Psoas muscle (tissue), 8 donors: ENCODE results near the gene GALNT4. TPM values are rescaled to one million over a fixed set of nuclear protein-coding genes. Genes with fewer than 3 reads are reported as not detected.

Experiments used
- ATAC-seq, 4 donors: fragments of 200-7000 bp; cut with Tn5 transposase; one replicate each; pipeline ENCODE4 v1.9.1; 2020; ENCODE audit warnings: moderate library complexity in 3 of 4, mild to moderate bottlenecking in 2 of 4
- DNase-seq, 2 donors: peaks; one replicate each; pipeline ENCODE4 v3.0.0-alpha.2; 2020
- H3K27ac ChIP-seq: fragments of 200-600 bp; one replicate; pipeline ENCODE4 v1.8.0; 2022
- H3K27me3 ChIP-seq, 3 donors: fragments of 200-600 bp in 1 of 3; one replicate each; pipeline versions ENCODE4 v1.6.1 to v1.8.0; 2013 to 2022; ENCODE audit warnings: low read length in 2 of 3, mild to moderate bottlenecking in 2 of 3, moderate library complexity in 1 of 3; ENCODE audit not compliant: insufficient read depth in 3 of 3
- H3K36me3 ChIP-seq, 2 donors: fragments of 200-600 bp in 1 of 2; one replicate each; pipeline versions ENCODE4 v1.6.1 to v1.8.0; 2013 to 2022; ENCODE audit warnings: low read depth in 1 of 2, mild to moderate bottlenecking in 1 of 2, moderate library complexity in 1 of 2; ENCODE audit not compliant: insufficient read depth in 1 of 2
- H3K4me1 ChIP-seq: fragments of 200-600 bp; one replicate; pipeline ENCODE4 v1.8.0; 2022
- H3K4me3 ChIP-seq: fragments of 200-600 bp; one replicate; pipeline ENCODE4 v1.8.0; 2022; ENCODE audit warnings: mild to moderate bottlenecking
- H3K9me3 ChIP-seq: fragments of 200-600 bp; one replicate; pipeline ENCODE4 v1.8.0; 2022
- CTCF ChIP-seq: fragments of 200-600 bp; IDR thresholded peaks from one replicate; pipeline ENCODE4 v1.8.0; 2022; ENCODE audit warnings: antibody characterized with exemption
- WGBS, 3 donors: extraction: QIAGEN DNeasy Blood & Tissue Kit; methylation state at CpG; one replicate each; pipeline versions ENCODE4 v1.1.6 to v1.1.7; 2013; 5-methylcytosine and 5-hydroxymethylcytosine counted together
- intact Hi-C, 2 donors: fragments of 100-400 bp; cut with DNase I; formaldehyde crosslinking; loops; one replicate each; pipeline versions ENCODE4 v1.11.0 to v1.14.2; 2022
- polyA plus RNA-seq, 3 donors: library from polyadenylated mRNA; stranded (reverse); fragments of 200-250 nt; gene quantifications; one replicate each; pipeline ENCODE4 v1.2.3, GENCODE V29; 2013
- total RNA-seq, 4 donors: library from RNA; stranded (reverse); fragmentation: NEBNext Ultra II Directional in 2 of 4; extraction: Animal tissue kit (Norgen Biotek cat#: 25700) in 2 of 4; gene quantifications; one replicate each; pipeline versions ENCODE4 v1.2.1 to v1.2.4, GENCODE V29; 2021 to 2023
- donor health status: healthy with polysubstance abuse.
- donor health status: DM: no; HTN: no; CAD: no; lungs with moderate emphysema.
- donor health status: Bipolar disorder and iron deficiency.
- donor health status: healthy.
- donor health status: DM: yes; HTN: yes; CAD: no.
- donor health status: DM: no; HTN: no; CAD: no.
- donor health status: DM: no; HTN: no; CAD: no.
- donor health status: DM: yes; HTN: yes; CAD: no.

GALNT4 gene
- total and polyA plus RNA-seq, 7 donors, result 0.42 to 1.6 (median 1.2) TPM

GRCh38 chr12:89514751-89515150 lies 9.8 kb downstream of the GALNT4 start:
- ATAC-seq (no peak), DNase-seq (no peak)
- no peak for TF ChIP-seq CTCF
- 95 to 98% (median 95%) methylated on average over 1 of the region's 1 CpG for WGBS, 3 donors
- intact Hi-C loops, result no loop called here
- H3K36me3 ChIP-seq, result no peaks in the 10 kb centered on the region
- no peak overlapping the region for H3K27ac ChIP-seq
- no peaks in the 10 kb centered on the region for H3K27me3 ChIP-seq
- H3K4me1 ChIP-seq, result no peaks in the 10 kb centered on the region
- H3K9me3 ChIP-seq, result no peaks in the 10 kb centered on the region
- no peak overlapping the region for H3K4me3 ChIP-seq

GRCh38 chr12:89513544-89513943 lies 11.1 kb downstream of the GALNT4 start:
- intact Hi-C loops, result no loop called here
- Histone ChIP-seq H3K27ac (no peak overlapping the region), H3K36me3 (no peaks in the 10 kb centered on the region), H3K4me3 (no peak overlapping the region), H3K27me3 (no peaks in the 10 kb centered on the region), H3K4me1 (no peaks in the 10 kb centered on the region), H3K9me3 (no peaks in the 10 kb centered on the region)
- ATAC-seq (no peak), DNase-seq (no peak)
- TF ChIP-seq CTCF, result no peak
- 80 to 88% (median 81%) methylated on average over 4 of the region's 4 CpGs for WGBS, 3 donors

- DNase-seq, result no peak
- H3K4me3 ChIP-seq, result no peak overlapping the region
- WGBS, 3 donors, result 73 to 76% (median 74%) methylated on average over 9 of the region's 9 CpGs
- no peaks in the 10 kb centered on the region for H3K27me3 ChIP-seq
- no peak for ATAC-seq
- H3K4me1 ChIP-seq, result no peaks in the 10 kb centered on the region
- no peak overlapping the region for H3K27ac ChIP-seq
- H3K36me3 ChIP-seq, result no peaks in the 10 kb centered on the region
- intact Hi-C loops, result no loop called here
- no peaks in the 10 kb centered on the region for H3K9me3 ChIP-seq
- no peak for TF ChIP-seq CTCF
These were observed 17.4 kb downstream of the GALNT4 start for GRCh38 chr12:89507015-89507824.

GRCh38 chr12:89506050-89506449 lies 18.5 kb downstream of the GALNT4 start:
- no peak overlapping the region for H3K4me3 ChIP-seq
- ATAC-seq (no peak), DNase-seq (no peak)
- no peaks in the 10 kb centered on the region for H3K9me3 ChIP-seq
- H3K27me3 ChIP-seq, result no peaks in the 10 kb centered on the region
- no peak overlapping the region for H3K27ac ChIP-seq
- WGBS, 3 donors, result 0 to 74% (median 48%) methylated on average over 1 of the region's 1 CpG
- intact Hi-C loops, result no loop called here
- H3K4me1 ChIP-seq, result no peaks in the 10 kb centered on the region
- no peak for TF ChIP-seq CTCF
- no peaks in the 10 kb centered on the region for H3K36me3 ChIP-seq
